ENCODE data around the gene PRLHR.

Gene PRLHR

GRCh38 chr10:118557946-118558345 is 37.5 kb downstream of the PRLHR start:
- DNase-seq (ENCODE audit: low read depth) = no peak
- TF ChIP-seq CTCF (IDR thresholded peaks at IDR 0.05; ENCODE audit: low read depth, low read length) = no peak
- no peak for TF ChIP-seq MYC (IDR thresholded peaks at IDR 0.05; ENCODE audit: low read depth, low read length)
- TF ChIP-seq MAX (IDR thresholded peaks at IDR 0.05; ENCODE audit: low read depth, low read length) = no peak
- TF ChIP-seq POLR2A (IDR thresholded peaks at IDR 0.05; ENCODE audit: extremely low read depth, insufficient read length) = no peak
- no peak overlapping the region for H3K4me3 ChIP-seq (ENCODE audit: low read depth, low read length)

- peak; percentile 48 for DNase-seq (ENCODE audit: low read depth)
- TF ChIP-seq POLR2A (IDR thresholded peaks at IDR 0.05; ENCODE audit: extremely low read depth, insufficient read length) (no peak), MAX (IDR thresholded peaks at IDR 0.05; ENCODE audit: low read depth, low read length) (no peak), CTCF (IDR thresholded peaks at IDR 0.05; ENCODE audit: low read depth, low read length) (no peak), MYC (IDR thresholded peaks at IDR 0.05; ENCODE audit: low read depth, low read length) (no peak)
Observed at GRCh38 chr10:118551535-118552100, 43.8 kb downstream of the PRLHR start.

GRCh38 chr10:118547282-118547681 is 48.2 kb downstream of the PRLHR start:
- no peak for TF ChIP-seq MAX (IDR thresholded peaks at IDR 0.05; ENCODE audit: low read depth, low read length)
- no peak for TF ChIP-seq POLR2A (IDR thresholded peaks at IDR 0.05; ENCODE audit: extremely low read depth, insufficient read length)
- TF ChIP-seq CTCF (IDR thresholded peaks at IDR 0.05; ENCODE audit: low read depth, low read length) = no peak
- TF ChIP-seq MYC (IDR thresholded peaks at IDR 0.05; ENCODE audit: low read depth, low read length) = no peak
- DNase-seq (ENCODE audit: low read depth) = no peak
- no peak overlapping the region for H3K4me3 ChIP-seq (ENCODE audit: low read depth, low read length)

More at GRCh38 chr10:118551535-118552100, 43.8 kb downstream of the PRLHR start:
- H3K4me3 ChIP-seq (ENCODE audit: low read depth, low read length) = no peak overlapping the region

GRCh38 chr10:118546479-118546878 is 49.0 kb downstream of the PRLHR start:
- TF ChIP-seq MYC (IDR thresholded peaks at IDR 0.05; ENCODE audit: low read depth, low read length) = no peak
- no peak for TF ChIP-seq CTCF (IDR thresholded peaks at IDR 0.05; ENCODE audit: low read depth, low read length)
- TF ChIP-seq POLR2A (IDR thresholded peaks at IDR 0.05; ENCODE audit: extremely low read depth, insufficient read length) = no peak
- no peak for TF ChIP-seq MAX (IDR thresholded peaks at IDR 0.05; ENCODE audit: low read depth, low read length)
- no peak overlapping the region for H3K4me3 ChIP-seq (ENCODE audit: low read depth, low read length)
- no peak for DNase-seq (ENCODE audit: low read depth)

- DNase-seq (ENCODE audit: low read depth) = no peak
- TF ChIP-seq POLR2A (IDR thresholded peaks at IDR 0.05; ENCODE audit: extremely low read depth, insufficient read length) (no peak), CTCF (IDR thresholded peaks at IDR 0.05; ENCODE audit: low read depth, low read length) (no peak), MAX (IDR thresholded peaks at IDR 0.05; ENCODE audit: low read depth, low read length) (no peak), MYC (IDR thresholded peaks at IDR 0.05; ENCODE audit: low read depth, low read length) (no peak)
- no peak overlapping the region for H3K4me3 ChIP-seq (ENCODE audit: low read depth, low read length)
Observed at GRCh38 chr10:118545381-118545780, 50.1 kb downstream of the PRLHR start.

Data from NB4 (cell line).